GM23338 (cell line): ENCODE results near the gene CACNA1D.

Experiments used
- EZH2 ChIP-seq: fragments of 200-600 bp; sonication (generic); IDR thresholded peaks from one replicate; pipeline ENCODE4 v1.8.0; 2017; ENCODE audit warnings: antibody characterized with exemption, mild to moderate bottlenecking, low read depth; ENCODE audit not compliant: unreplicated experiment
- ZNF331 ChIP-seq: fragments of 250-450 bp; sonication (Bioruptor Pico); IDR thresholded peaks from 2 replicates; pipeline ENCODE4 v1.5.0; 2020; ENCODE audit warnings: low read depth, mild to moderate bottlenecking, moderate library complexity

GRCh38 chr3:53589201-53589600 is 94.8 kb downstream of the CACNA1D start:
- TF ChIP-seq ZNF331: no peak
- TF ChIP-seq EZH2: no peak
